Osteocyte (in vitro differentiated cells): ENCODE measurements around the gene MFSD6. TPM values are rescaled to one million over a fixed set of nuclear protein-coding genes. Genes with fewer than 3 reads are reported as not detected.

Source experiments
- DNase-seq: peaks from one replicate; pipeline ENCODE4 v3.0.0; 2021; ENCODE audit warnings: mixed read lengths; ENCODE audit not compliant: unreplicated experiment; ENCODE audit errors: extremely low spot score
- H3K27ac Mint-ChIP-seq: one replicate; pipeline ENCODE4 v1.8.0; 2021; ENCODE audit warnings: mild to moderate bottlenecking, mixed read lengths; ENCODE audit not compliant: unreplicated experiment
- H3K27me3 Mint-ChIP-seq: one replicate; pipeline ENCODE4 v1.8.0; 2021; ENCODE audit warnings: mixed read lengths; ENCODE audit not compliant: unreplicated experiment
- H3K36me3 Mint-ChIP-seq: one replicate; pipeline ENCODE4 v1.8.0; 2021; ENCODE audit warnings: mixed read lengths; ENCODE audit not compliant: unreplicated experiment
- H3K4me1 Mint-ChIP-seq: one replicate; pipeline ENCODE4 v1.8.0; 2021; ENCODE audit warnings: mixed read lengths; ENCODE audit not compliant: unreplicated experiment
- H3K4me3 Mint-ChIP-seq: one replicate; pipeline ENCODE4 v1.8.0; 2021; ENCODE audit warnings: mild to moderate bottlenecking, moderate library complexity, mixed read lengths; ENCODE audit not compliant: unreplicated experiment
- H3K9me3 Mint-ChIP-seq: one replicate; pipeline ENCODE4 v1.8.0; 2021; ENCODE audit warnings: mixed read lengths; ENCODE audit not compliant: unreplicated experiment
- total RNA-seq: library from RNA; stranded (reverse); gene quantifications from 2 replicates; pipeline ENCODE4 v1.2.1, GENCODE V29; 2021
- TF ChIP-seq, protein P1 (sequence below): fragments of 200-600 bp; sonication (generic); IDR thresholded peaks from 2 replicates; pipeline ENCODE4 v1.5.0; 2021; ENCODE audit warnings: antibody characterized with exemption, mild to moderate bottlenecking, moderate library complexity

Gene MFSD6
- total RNA-seq, 1 donor from 2014 or later = 12.1 TPM

GRCh38 chr2:190443778-190444481, 35.8 kb downstream of the MFSD6 start:
- H3K4me1 Mint-ChIP-seq = peaks cover 4% of the 10 kb centered on the region
- H3K9me3 Mint-ChIP-seq = no peaks in the 10 kb centered on the region
- H3K4me3 Mint-ChIP-seq = no peak overlapping the region
- TF ChIP-seq, protein P1, sequence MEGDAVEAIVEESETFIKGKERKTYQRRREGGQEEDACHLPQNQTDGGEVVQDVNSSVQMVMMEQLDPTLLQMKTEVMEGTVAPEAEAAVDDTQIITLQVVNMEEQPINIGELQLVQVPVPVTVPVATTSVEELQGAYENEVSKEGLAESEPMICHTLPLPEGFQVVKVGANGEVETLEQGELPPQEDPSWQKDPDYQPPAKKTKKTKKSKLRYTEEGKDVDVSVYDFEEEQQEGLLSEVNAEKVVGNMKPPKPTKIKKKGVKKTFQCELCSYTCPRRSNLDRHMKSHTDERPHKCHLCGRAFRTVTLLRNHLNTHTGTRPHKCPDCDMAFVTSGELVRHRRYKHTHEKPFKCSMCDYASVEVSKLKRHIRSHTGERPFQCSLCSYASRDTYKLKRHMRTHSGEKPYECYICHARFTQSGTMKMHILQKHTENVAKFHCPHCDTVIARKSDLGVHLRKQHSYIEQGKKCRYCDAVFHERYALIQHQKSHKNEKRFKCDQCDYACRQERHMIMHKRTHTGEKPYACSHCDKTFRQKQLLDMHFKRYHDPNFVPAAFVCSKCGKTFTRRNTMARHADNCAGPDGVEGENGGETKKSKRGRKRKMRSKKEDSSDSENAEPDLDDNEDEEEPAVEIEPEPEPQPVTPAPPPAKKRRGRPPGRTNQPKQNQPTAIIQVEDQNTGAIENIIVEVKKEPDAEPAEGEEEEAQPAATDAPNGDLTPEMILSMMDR = no peak
- H3K27ac Mint-ChIP-seq = no peak overlapping the region
- no peak for DNase-seq
- no peaks in the 10 kb centered on the region for H3K36me3 Mint-ChIP-seq
- H3K27me3 Mint-ChIP-seq = no peaks in the 10 kb centered on the region

GRCh38 chr2:190444976-190445375, 36.8 kb downstream of the MFSD6 start:
- Mint-ChIP-seq H3K4me3 (no peak overlapping the region), H3K27me3 (no peaks in the 10 kb centered on the region), H3K36me3 (no peaks in the 10 kb centered on the region), H3K4me1 (peaks cover 3% of the 10 kb centered on the region), H3K27ac (no peak overlapping the region), H3K9me3 (no peaks in the 10 kb centered on the region)
- TF ChIP-seq, protein P1 = no peak
- no peak for DNase-seq

DNA sequence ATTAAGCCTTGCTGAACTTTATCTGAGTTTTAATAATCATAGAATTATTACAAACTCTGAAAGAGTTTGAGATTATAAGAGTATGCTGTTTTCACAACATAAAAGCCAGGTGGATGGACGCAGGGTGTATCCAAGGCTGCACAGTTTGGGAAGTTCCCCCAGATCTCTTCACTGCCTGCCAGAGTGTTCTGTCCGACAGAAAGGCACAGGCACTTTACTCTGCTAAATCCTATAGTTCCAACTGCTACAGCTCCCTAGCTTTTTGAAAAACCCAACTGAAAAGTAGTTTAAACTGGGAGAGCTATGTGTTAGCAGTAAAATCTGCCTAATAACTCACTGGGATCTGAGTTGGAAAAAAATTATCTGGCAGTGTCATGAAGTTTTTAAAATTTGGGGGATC, 38.0 kb downstream of the MFSD6 start:
- H3K4me1 Mint-ChIP-seq = peaks cover 3% of the 10 kb centered on the region
- no peak for DNase-seq
- no peaks in the 10 kb centered on the region for H3K36me3 Mint-ChIP-seq
- no peaks in the 10 kb centered on the region for H3K27me3 Mint-ChIP-seq
- TF ChIP-seq, protein P1 = no peak
- H3K4me3 Mint-ChIP-seq = no peak overlapping the region
- H3K27ac Mint-ChIP-seq = no peak overlapping the region
- no peaks in the 10 kb centered on the region for H3K9me3 Mint-ChIP-seq

GRCh38 chr2:190446750-190447516, 38.8 kb downstream of the MFSD6 start:
- H3K9me3 Mint-ChIP-seq = no peaks in the 10 kb centered on the region
- no peak overlapping the region for H3K27ac Mint-ChIP-seq
- TF ChIP-seq, protein P1 = no peak
- H3K27me3 Mint-ChIP-seq = no peaks in the 10 kb centered on the region
- H3K4me1 Mint-ChIP-seq = peaks cover 10% of the 10 kb centered on the region
- H3K4me3 Mint-ChIP-seq = no peak overlapping the region
- H3K36me3 Mint-ChIP-seq = no peaks in the 10 kb centered on the region
- DNase-seq = no peak

DNA sequence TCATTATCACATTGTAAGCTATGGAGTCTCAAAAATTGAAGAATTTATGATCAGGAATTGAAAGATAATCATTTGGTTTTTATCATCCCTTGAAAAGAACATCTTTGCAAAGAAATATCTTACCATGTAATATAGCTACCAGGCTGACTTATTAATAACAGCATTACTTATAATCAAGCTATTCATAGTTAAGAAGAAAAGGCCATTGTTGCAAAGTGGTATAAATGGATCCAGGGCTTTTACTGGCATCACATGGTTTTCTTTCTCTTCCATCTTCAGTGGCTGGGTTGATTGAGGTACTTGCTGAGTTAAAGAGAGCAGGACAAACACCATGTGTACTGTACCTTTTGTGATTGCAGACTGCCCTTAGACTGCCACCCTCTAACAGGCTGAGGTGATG, 39.6 kb downstream of the MFSD6 start:
- Mint-ChIP-seq H3K4me3 (no peak overlapping the region), H3K36me3 (no peaks in the 10 kb centered on the region), H3K9me3 (no peaks in the 10 kb centered on the region), H3K27ac (no peak overlapping the region), H3K27me3 (no peaks in the 10 kb centered on the region), H3K4me1 (peaks cover 11% of the 10 kb centered on the region)
- DNase-seq = no peak
- TF ChIP-seq, protein P1 = no peak
